ENCODE measurements around the gene SPC25. TPM values are rescaled to one million over a fixed set of nuclear protein-coding genes. Genes with fewer than 3 reads are reported as not detected.

SPC25 gene
- total RNA-seq, 1 experiment from 2014 or later, result 29.8 TPM

DNA sequence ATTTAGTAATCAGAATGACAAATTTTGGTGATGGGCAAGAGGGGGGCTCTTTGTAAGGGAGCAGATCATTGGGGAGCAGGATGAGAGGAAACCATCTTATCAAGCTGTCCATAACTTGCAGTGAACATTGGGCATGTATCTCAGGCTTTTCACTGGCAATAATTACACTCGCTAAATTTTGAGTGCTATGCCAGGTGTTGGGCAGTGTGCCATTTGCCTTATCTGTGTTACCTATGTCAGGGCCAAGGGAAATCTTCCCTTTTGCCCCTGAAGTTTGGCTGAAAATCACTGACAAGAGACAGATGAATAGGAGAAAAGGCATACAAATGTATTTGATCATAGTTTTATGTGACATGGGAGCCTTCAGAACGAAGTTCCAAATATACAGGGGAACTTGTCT, 48.8 kb downstream of the SPC25 start:
- BruUV-seq (replicated peaks), result no TSS peak
- H3K9ac ChIP-seq (ENCODE audit: low read length), result no peak overlapping the region
- H3K27me3 ChIP-seq (ENCODE audit: insufficient read depth, low read length), result no peaks in the 10 kb centered on the region
- intact Hi-C loops (cut with micrococcal nuclease), result no loop called here
- H3K27ac ChIP-seq (ENCODE audit: low read depth, low read length), result no peak overlapping the region
- no peaks in the 10 kb centered on the region for H3K4me1 ChIP-seq (ENCODE audit: control insufficient read depth in 1 of 2, insufficient read depth in 2 of 2, low read length in 2 of 2)
- no peaks in the 10 kb centered on the region for H3K9me2 ChIP-seq (ENCODE audit: insufficient read depth)
- ChIA-PET CTCF (no interaction called here), RAD21 (ENCODE audit: low non-redundant PET in 1 of 2, low total read pairs in 2 of 2, uncharacterized antibody in 2 of 2, unreplicated experiment in 2 of 2) (no interaction called here), POLR2A (no interaction called here)
- TF ChIP-seq CEBPB (IDR thresholded peaks at IDR 0.05; ENCODE audit: low read depth), result no peak
- no peak for TF ChIP-seq SIN3A (IDR thresholded peaks at IDR 0.05; ENCODE audit: low read depth)
- no peak for TF ChIP-seq TCF7L2 (IDR thresholded peaks at IDR 0.05; ENCODE audit: borderline replicate concordance, extremely low read depth, insufficient read depth, insufficient read length)
- TF ChIP-seq FOSL1 (IDR thresholded peaks at IDR 0.05; ENCODE audit: low read depth), result no peak
- TF ChIP-seq, protein P1, sequence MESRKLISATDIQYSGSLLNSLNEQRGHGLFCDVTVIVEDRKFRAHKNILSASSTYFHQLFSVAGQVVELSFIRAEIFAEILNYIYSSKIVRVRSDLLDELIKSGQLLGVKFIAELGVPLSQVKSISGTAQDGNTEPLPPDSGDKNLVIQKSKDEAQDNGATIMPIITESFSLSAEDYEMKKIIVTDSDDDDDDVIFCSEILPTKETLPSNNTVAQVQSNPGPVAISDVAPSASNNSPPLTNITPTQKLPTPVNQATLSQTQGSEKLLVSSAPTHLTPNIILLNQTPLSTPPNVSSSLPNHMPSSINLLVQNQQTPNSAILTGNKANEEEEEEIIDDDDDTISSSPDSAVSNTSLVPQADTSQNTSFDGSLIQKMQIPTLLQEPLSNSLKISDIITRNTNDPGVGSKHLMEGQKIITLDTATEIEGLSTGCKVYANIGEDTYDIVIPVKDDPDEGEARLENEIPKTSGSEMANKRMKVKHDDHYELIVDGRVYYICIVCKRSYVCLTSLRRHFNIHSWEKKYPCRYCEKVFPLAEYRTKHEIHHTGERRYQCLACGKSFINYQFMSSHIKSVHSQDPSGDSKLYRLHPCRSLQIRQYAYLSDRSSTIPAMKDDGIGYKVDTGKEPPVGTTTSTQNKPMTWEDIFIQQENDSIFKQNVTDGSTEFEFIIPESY (IDR thresholded peaks at IDR 0.05; ENCODE audit: extremely low read depth, insufficient replicate concordance, low read length), result no peak
- no peak overlapping the region for H3K4me3 ChIP-seq (replicated peaks in 1 of 2; ENCODE audit: low read depth in 1 of 2, low read length in 2 of 2)
- DNase-seq (ENCODE audit: low read depth, low spot score) (no peak), ATAC-seq (no peak)
- H2AFZ ChIP-seq (ENCODE audit: low read depth, low read length, poor library complexity, severe bottlenecking), result no peak overlapping the region
- no peaks in the 10 kb centered on the region for H3K36me3 ChIP-seq (ENCODE audit: control insufficient read depth in 1 of 2, insufficient read depth in 2 of 2, low read length in 2 of 2)
- no peak overlapping the region for H3K4me2 ChIP-seq (ENCODE audit: low read length)
- H3K9me3 ChIP-seq (ENCODE audit: control insufficient read depth in 1 of 2, insufficient read depth in 1 of 2, low read depth in 1 of 2, low read length in 2 of 2), result no peaks in the 10 kb centered on the region
- H4K20me1 ChIP-seq (ENCODE audit: insufficient read depth), result no peaks in the 10 kb centered on the region
- no peaks in the 10 kb centered on the region for H3K79me2 ChIP-seq (ENCODE audit: insufficient read depth, low read length)

DNA sequence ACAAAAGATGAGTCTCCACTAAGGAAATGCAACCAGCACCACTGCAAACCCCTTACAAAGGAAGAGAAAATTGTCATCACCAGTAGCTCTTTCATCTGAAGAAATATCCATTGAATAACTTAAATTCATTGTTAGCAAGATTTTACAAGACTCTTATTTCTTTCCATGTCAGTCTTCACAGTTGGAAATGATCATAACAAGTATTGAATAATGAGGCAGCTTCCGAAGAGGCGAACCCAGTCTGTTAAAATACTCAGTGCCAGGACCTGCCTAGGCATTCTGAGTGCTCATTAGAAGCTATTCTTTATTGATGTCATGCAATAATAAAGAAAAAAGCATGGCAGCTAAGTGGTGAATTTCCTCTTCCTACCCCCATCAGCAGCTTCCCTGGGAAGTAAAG, 54.3 kb downstream of the SPC25 start:
- H3K4me3 ChIP-seq (replicated peaks in 1 of 2; ENCODE audit: low read depth in 1 of 2, low read length in 2 of 2), result no peak overlapping the region
- H4K20me1 ChIP-seq (ENCODE audit: insufficient read depth), result no peaks in the 10 kb centered on the region
- ChIA-PET RAD21 (ENCODE audit: low non-redundant PET in 1 of 2, low total read pairs in 2 of 2, uncharacterized antibody in 2 of 2, unreplicated experiment in 2 of 2) (no interaction called here), POLR2A (no interaction called here), CTCF (interaction anchor here (1.1 kb wide), 1 partner anchor 499 kb away, joined by 3 read pairs; no protein-coding TSS in a partner anchor)
- no peak overlapping the region for H2AFZ ChIP-seq (ENCODE audit: low read depth, low read length, poor library complexity, severe bottlenecking)
- H3K27ac ChIP-seq (ENCODE audit: low read depth, low read length), result no peak overlapping the region
- H3K79me2 ChIP-seq (ENCODE audit: insufficient read depth, low read length), result no peaks in the 10 kb centered on the region
- DNase-seq (ENCODE audit: low read depth, low spot score) (no peak), ATAC-seq (no peak)
- H3K4me1 ChIP-seq (ENCODE audit: control insufficient read depth in 1 of 2, insufficient read depth in 2 of 2, low read length in 2 of 2), result no peaks in the 10 kb centered on the region
- no peak overlapping the region for H3K4me2 ChIP-seq (ENCODE audit: low read length)
- no peaks in the 10 kb centered on the region for H3K9me3 ChIP-seq (ENCODE audit: control insufficient read depth in 1 of 2, insufficient read depth in 1 of 2, low read depth in 1 of 2, low read length in 2 of 2)
- H3K36me3 ChIP-seq (ENCODE audit: control insufficient read depth in 1 of 2, insufficient read depth in 2 of 2, low read length in 2 of 2), result no peaks in the 10 kb centered on the region
- intact Hi-C loops (cut with micrococcal nuclease), result no loop called here
- no TSS peak for BruUV-seq (replicated peaks)
- no peaks in the 10 kb centered on the region for H3K9me2 ChIP-seq (ENCODE audit: insufficient read depth)
- TF ChIP-seq YY1 (IDR thresholded peaks at IDR 0.05; ENCODE audit: extremely low read depth, insufficient replicate concordance, low read depth, low read length) (no peak), ZFX (IDR thresholded peaks at IDR 0.05) (no peak), ZNF274 (IDR thresholded peaks at IDR 0.05; ENCODE audit: low read depth, low read length) (no peak), SRF (IDR thresholded peaks at IDR 0.05; ENCODE audit: low read depth) (no peak), SIN3A (IDR thresholded peaks at IDR 0.05; ENCODE audit: low read depth) (no peak), EZH2phosphoT487 (IDR thresholded peaks at IDR 0.05; ENCODE audit: borderline replicate concordance) (no peak), SP1 (IDR thresholded peaks at IDR 0.05; ENCODE audit: low read depth) (no peak), FOSL1 (IDR thresholded peaks at IDR 0.05; ENCODE audit: low read depth) (no peak)
- TF ChIP-seq, protein P2, sequence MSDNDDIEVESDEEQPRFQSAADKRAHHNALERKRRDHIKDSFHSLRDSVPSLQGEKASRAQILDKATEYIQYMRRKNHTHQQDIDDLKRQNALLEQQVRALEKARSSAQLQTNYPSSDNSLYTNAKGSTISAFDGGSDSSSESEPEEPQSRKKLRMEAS (IDR thresholded peaks at IDR 0.05), result no peak
- TF ChIP-seq, protein P1 (IDR thresholded peaks at IDR 0.05; ENCODE audit: extremely low read depth, insufficient replicate concordance, low read length), result no peak
- H3K9ac ChIP-seq (ENCODE audit: low read length), result no peak overlapping the region
- no peaks in the 10 kb centered on the region for H3K27me3 ChIP-seq (ENCODE audit: insufficient read depth, low read length)

Data from HCT116 (cell line).